GM12864 (cell line): Measurements from ENCODE around the gene PKHD1.

Experiments
- DNase-seq: peaks from one replicate; pipeline ENCODE4 v3.0.0-alpha.2; 2011; ENCODE audit warnings: low read depth
- H3K4me3 ChIP-seq: 2 replicates; pipeline ENCODE4 v1.5.1; 2011; ENCODE audit warnings: mild to moderate bottlenecking, low read depth, low read length, control low read depth
- TF ChIP-seq, protein P1 (sequence below): IDR thresholded peaks from 2 replicates; pipeline ENCODE4 v1.5.1; 2011; ENCODE audit warnings: low read depth, mild to moderate bottlenecking, moderate library complexity, low read length, control low read depth, inconsistent platforms; ENCODE audit errors: missing control alignments

PKHD1 gene

DNA sequence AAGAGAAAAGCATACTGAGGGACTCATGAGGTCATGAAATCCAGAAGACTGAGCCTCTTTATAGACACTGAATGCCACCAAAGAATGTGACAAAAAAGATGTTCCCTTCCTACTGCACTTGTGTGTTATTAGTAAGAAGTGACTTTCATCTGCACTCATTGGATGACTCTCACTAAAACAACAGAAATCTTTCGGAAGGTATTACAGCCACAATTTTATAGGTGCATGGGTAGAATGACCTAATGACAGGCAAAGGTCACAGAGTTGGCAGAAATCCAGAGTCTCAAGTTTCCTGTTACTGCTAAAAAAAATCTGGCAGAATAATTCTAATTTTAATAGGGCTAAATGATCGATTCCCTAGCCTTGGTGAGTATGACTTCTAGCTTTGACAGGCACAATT, 13.3 kb downstream of the PKHD1 start:
- TF ChIP-seq, protein P1, sequence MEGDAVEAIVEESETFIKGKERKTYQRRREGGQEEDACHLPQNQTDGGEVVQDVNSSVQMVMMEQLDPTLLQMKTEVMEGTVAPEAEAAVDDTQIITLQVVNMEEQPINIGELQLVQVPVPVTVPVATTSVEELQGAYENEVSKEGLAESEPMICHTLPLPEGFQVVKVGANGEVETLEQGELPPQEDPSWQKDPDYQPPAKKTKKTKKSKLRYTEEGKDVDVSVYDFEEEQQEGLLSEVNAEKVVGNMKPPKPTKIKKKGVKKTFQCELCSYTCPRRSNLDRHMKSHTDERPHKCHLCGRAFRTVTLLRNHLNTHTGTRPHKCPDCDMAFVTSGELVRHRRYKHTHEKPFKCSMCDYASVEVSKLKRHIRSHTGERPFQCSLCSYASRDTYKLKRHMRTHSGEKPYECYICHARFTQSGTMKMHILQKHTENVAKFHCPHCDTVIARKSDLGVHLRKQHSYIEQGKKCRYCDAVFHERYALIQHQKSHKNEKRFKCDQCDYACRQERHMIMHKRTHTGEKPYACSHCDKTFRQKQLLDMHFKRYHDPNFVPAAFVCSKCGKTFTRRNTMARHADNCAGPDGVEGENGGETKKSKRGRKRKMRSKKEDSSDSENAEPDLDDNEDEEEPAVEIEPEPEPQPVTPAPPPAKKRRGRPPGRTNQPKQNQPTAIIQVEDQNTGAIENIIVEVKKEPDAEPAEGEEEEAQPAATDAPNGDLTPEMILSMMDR: no peak
- no peak for DNase-seq
- H3K4me3 ChIP-seq: no peak overlapping the region

GRCh38 chr6:52065621-52066020, 21.8 kb downstream of the PKHD1 start:
- H3K4me3 ChIP-seq: no peak overlapping the region
- DNase-seq: no peak
- TF ChIP-seq, protein P1: no peak

- no peak overlapping the region for H3K4me3 ChIP-seq
- TF ChIP-seq, protein P1: peak; percentile 79
- DNase-seq: peak; percentile 54
Measured at GRCh38 chr6:52063584-52064344, 23.6 kb downstream of the PKHD1 start.

- TF ChIP-seq, protein P1: no peak
- no peak for DNase-seq
- H3K4me3 ChIP-seq: no peak overlapping the region
Measured at GRCh38 chr6:52061481-52061880, 25.9 kb downstream of the PKHD1 start.

DNA sequence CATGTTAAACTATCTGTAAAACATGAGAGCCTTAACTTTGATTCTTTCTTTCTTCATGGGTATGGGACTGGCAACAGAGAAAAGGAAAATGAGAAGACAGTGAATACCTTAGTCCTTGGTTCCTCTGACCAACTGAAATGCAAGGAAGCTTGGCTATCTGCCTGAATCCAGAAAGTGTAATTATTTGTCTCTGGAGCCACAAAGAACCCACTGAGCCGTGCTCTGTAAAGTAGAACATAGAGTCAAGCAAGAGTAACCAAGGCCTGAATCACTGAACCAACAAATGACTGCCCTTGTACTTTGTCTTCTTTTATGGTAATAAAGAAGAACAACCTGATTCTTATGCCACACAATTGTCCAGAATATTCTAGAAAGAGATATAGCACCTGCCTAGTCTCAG, 27.6 kb downstream of the PKHD1 start:
- no peak for DNase-seq
- H3K4me3 ChIP-seq: no peak overlapping the region
- TF ChIP-seq, protein P1: no peak

GRCh38 chr6:52055451-52055850, 32.0 kb downstream of the PKHD1 start:
- no peak overlapping the region for H3K4me3 ChIP-seq
- DNase-seq: no peak
- TF ChIP-seq, protein P1: no peak

GRCh38 chr6:52053038-52053695, 34.2 kb downstream of the PKHD1 start:
- no peak for DNase-seq
- TF ChIP-seq, protein P1: no peak
- H3K4me3 ChIP-seq: no peak overlapping the region
